ENCODE measurements around the gene INSIG1. TPM values are rescaled to one million over a fixed set of nuclear protein-coding genes. Genes with fewer than 3 reads are reported as not detected.
A peak's percentile ranks its signal among the peaks of the same experiment; 100 is the strongest.

INSIG1 gene
- total RNA-seq, 1 experiment from 2014 or later, result 53.4 TPM

DNA sequence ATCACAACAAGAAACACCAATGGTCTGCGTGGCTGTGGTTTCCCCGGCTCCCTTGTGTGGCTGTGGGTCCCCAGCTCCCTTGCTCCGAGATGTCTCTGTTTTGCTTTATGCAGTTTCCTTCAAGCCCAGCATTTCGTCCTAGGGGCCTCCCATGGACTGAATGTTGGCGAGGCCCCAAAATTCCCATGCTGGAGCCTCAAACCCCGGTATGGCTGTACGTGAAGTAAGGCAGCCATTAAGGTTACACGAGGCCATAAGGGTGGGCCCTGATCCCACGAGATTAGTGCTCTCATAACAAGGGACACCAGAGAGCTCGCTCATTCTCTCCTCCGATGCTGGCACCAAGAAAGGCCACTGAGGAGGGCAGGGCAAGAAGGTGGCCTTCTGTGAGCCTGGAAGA, 44.6 kb downstream of the INSIG1 start:
- no peak overlapping the region for H3K4me3 ChIP-seq (ENCODE audit: low read depth, low read length, poor library complexity, severe bottlenecking)
- POLR2A ChIA-PET (ENCODE audit: low non-redundant PET), result no interaction called here
- H3K27ac ChIP-seq (ENCODE audit: low read depth, low read length, poor library complexity, severe bottlenecking), result no peak overlapping the region
- H3K36me3 ChIP-seq (ENCODE audit: insufficient read depth, low read length, poor library complexity, severe bottlenecking), result no peaks in the 10 kb centered on the region
- peaks cover 5% of the 10 kb centered on the region for H3K27me3 ChIP-seq (replicated peaks; ENCODE audit: insufficient read depth, low read depth, low read length, poor library complexity)
- peaks cover 5% of the 10 kb centered on the region for H3K4me1 ChIP-seq (ENCODE audit: insufficient read depth, low read length, poor library complexity, severe bottlenecking)
- BruUV-seq (replicated peaks), result no TSS peak
- intact Hi-C loops (cut with micrococcal nuclease; ENCODE audit: unreplicated experiment), result loop anchor here (10.0 kb wide), 1 partner anchor 338 kb away; the partner anchor contains the start of gene PAXIP1
- no peak for TF ChIP-seq EZH2 (IDR thresholded peaks at IDR 0.05; ENCODE audit: borderline replicate concordance, low read depth, low read length, poor library complexity, severe bottlenecking)
- TF ChIP-seq, protein P1, sequence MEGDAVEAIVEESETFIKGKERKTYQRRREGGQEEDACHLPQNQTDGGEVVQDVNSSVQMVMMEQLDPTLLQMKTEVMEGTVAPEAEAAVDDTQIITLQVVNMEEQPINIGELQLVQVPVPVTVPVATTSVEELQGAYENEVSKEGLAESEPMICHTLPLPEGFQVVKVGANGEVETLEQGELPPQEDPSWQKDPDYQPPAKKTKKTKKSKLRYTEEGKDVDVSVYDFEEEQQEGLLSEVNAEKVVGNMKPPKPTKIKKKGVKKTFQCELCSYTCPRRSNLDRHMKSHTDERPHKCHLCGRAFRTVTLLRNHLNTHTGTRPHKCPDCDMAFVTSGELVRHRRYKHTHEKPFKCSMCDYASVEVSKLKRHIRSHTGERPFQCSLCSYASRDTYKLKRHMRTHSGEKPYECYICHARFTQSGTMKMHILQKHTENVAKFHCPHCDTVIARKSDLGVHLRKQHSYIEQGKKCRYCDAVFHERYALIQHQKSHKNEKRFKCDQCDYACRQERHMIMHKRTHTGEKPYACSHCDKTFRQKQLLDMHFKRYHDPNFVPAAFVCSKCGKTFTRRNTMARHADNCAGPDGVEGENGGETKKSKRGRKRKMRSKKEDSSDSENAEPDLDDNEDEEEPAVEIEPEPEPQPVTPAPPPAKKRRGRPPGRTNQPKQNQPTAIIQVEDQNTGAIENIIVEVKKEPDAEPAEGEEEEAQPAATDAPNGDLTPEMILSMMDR (conservative IDR thresholded peaks at IDR 0.05; ENCODE audit: low read depth, low read length), result no peak
- CTCF ChIA-PET, result no interaction called here
- no peaks in the 10 kb centered on the region for H3K9me3 ChIP-seq (ENCODE audit: low read depth, low read length, poor library complexity, severe bottlenecking)
- no peak for DNase-seq (ENCODE audit: low spot score)

DNA sequence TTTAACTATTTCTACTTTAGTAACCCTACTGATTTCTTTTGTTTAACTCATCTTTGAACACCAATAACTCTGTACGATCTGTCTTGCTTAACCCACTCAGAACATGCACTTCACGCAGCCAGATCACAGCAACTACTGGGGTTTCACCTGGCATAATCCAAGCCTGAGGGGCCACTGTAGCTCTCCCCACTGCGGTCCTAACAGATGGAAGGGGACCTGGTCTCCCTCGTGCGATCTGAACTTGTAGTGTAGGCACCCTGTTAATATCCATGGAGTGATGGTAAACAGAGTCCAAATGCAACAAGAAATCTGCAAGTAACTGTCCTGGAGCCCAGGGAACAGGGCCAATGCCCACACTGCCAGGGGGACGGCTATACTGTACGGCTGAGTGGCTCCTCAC, 45.5 kb downstream of the INSIG1 start:
- intact Hi-C loops (cut with micrococcal nuclease; ENCODE audit: unreplicated experiment), result loop anchor here (10.0 kb wide), 1 partner anchor 338 kb away; the partner anchor contains the start of gene PAXIP1

DNA sequence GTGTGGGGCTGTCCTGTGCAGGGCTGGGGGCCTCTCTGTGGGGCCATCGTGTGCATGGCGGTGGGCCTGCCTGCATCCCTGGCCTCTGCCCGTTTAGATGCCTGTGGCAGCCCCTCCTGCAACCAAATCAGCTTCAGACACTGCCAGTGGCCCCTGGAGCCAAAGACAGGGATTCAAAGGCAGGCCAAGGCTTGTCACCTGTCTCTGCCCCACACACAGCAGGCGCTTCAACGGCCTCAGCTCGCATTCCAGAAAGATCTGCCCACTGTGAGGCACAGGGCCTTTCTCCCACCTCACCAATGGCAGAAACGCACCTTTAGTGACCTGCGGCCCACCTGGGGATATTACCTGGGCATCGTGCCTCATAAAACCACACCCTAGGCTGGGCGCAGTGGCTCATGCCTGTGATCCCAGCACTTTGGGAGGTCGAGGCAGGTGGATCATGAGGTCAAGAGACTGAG, 46.0 kb downstream of the INSIG1 start:
- no peaks in the 10 kb centered on the region for H3K27me3 ChIP-seq (replicated peaks; ENCODE audit: insufficient read depth, low read depth, low read length, poor library complexity)
- no peaks in the 10 kb centered on the region for H3K36me3 ChIP-seq (ENCODE audit: insufficient read depth, low read length, poor library complexity, severe bottlenecking)
- TF ChIP-seq, protein P1 (conservative IDR thresholded peaks at IDR 0.05; ENCODE audit: low read depth, low read length), result no peak
- no peak for TF ChIP-seq EZH2 (IDR thresholded peaks at IDR 0.05; ENCODE audit: borderline replicate concordance, low read depth, low read length, poor library complexity, severe bottlenecking)
- no peak overlapping the region for H3K27ac ChIP-seq (ENCODE audit: low read depth, low read length, poor library complexity, severe bottlenecking)
- BruUV-seq (replicated peaks), result no TSS peak
- CTCF ChIA-PET, result no interaction called here
- intact Hi-C loops (cut with micrococcal nuclease; ENCODE audit: unreplicated experiment), result loop anchor here (10.0 kb wide), 1 partner anchor 339 kb away; the partner anchor contains the start of gene PAXIP1
- H3K4me3 ChIP-seq (ENCODE audit: low read depth, low read length, poor library complexity, severe bottlenecking), result no peak overlapping the region
- no peak for DNase-seq (ENCODE audit: low spot score)
- peaks cover 5% of the 10 kb centered on the region for H3K4me1 ChIP-seq (ENCODE audit: insufficient read depth, low read length, poor library complexity, severe bottlenecking)
- POLR2A ChIA-PET (ENCODE audit: low non-redundant PET), result no interaction called here
- H3K9me3 ChIP-seq (ENCODE audit: low read depth, low read length, poor library complexity, severe bottlenecking), result no peaks in the 10 kb centered on the region

More for the DNA sequence above, 45.5 kb downstream of the INSIG1 start:
- peaks cover 5% of the 10 kb centered on the region for H3K4me1 ChIP-seq (ENCODE audit: insufficient read depth, low read length, poor library complexity, severe bottlenecking)
- TF ChIP-seq EZH2 (IDR thresholded peaks at IDR 0.05; ENCODE audit: borderline replicate concordance, low read depth, low read length, poor library complexity, severe bottlenecking), result no peak
- no peaks in the 10 kb centered on the region for H3K9me3 ChIP-seq (ENCODE audit: low read depth, low read length, poor library complexity, severe bottlenecking)
- no TSS peak for BruUV-seq (replicated peaks)
- H3K36me3 ChIP-seq (ENCODE audit: insufficient read depth, low read length, poor library complexity, severe bottlenecking), result no peaks in the 10 kb centered on the region
- no peaks in the 10 kb centered on the region for H3K27me3 ChIP-seq (replicated peaks; ENCODE audit: insufficient read depth, low read depth, low read length, poor library complexity)
- no peak overlapping the region for H3K27ac ChIP-seq (ENCODE audit: low read depth, low read length, poor library complexity, severe bottlenecking)
- ChIA-PET CTCF (no interaction called here), POLR2A (ENCODE audit: low non-redundant PET) (no interaction called here)
- DNase-seq (ENCODE audit: low spot score), result no peak
- H3K4me3 ChIP-seq (ENCODE audit: low read depth, low read length, poor library complexity, severe bottlenecking), result no peak overlapping the region

DNA sequence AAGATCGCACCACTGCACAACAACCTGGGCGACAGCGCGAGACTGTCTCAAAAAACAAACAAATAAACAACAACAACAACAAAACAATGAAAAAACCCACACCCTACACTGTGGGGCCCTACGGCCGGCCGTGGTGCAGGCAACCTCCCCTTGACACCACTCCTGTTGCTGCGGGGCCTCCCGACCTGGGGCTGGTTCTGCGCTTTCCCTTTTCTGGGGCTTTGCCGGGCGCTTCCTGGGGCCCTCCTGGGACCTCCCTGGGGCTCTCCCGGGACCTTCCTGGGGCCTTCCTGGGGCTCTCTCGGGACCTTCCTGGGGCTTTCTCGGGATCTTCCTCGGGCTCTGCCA, 46.6 kb downstream of the INSIG1 start:
- Histone ChIP-seq H3K4me1 (ENCODE audit: insufficient read depth, low read length, poor library complexity, severe bottlenecking) (peaks cover 5% of the 10 kb centered on the region), H3K27me3 (replicated peaks; ENCODE audit: insufficient read depth, low read depth, low read length, poor library complexity) (no peaks in the 10 kb centered on the region), H3K9me3 (ENCODE audit: low read depth, low read length, poor library complexity, severe bottlenecking) (no peaks in the 10 kb centered on the region), H3K27ac (ENCODE audit: low read depth, low read length, poor library complexity, severe bottlenecking) (no peak overlapping the region), H3K36me3 (ENCODE audit: insufficient read depth, low read length, poor library complexity, severe bottlenecking) (no peaks in the 10 kb centered on the region), H3K4me3 (ENCODE audit: low read depth, low read length, poor library complexity, severe bottlenecking) (peak overlapping the region; percentile 45)
- ChIA-PET CTCF (interaction anchor here (1.2 kb wide), 2 partner anchors 152 to 416 kb away, joined by 3 to 9 read pairs; no protein-coding TSS in a partner anchor), POLR2A (ENCODE audit: low non-redundant PET) (no interaction called here)
- intact Hi-C loops (cut with micrococcal nuclease; ENCODE audit: unreplicated experiment), result loop anchor here (10.0 kb wide), 1 partner anchor 339 kb away; the partner anchor contains the start of gene PAXIP1
- no peak for DNase-seq (ENCODE audit: low spot score)
- no TSS peak for BruUV-seq (replicated peaks)
- TF ChIP-seq, protein P1 (conservative IDR thresholded peaks at IDR 0.05; ENCODE audit: low read depth, low read length), result no peak
- TF ChIP-seq EZH2 (IDR thresholded peaks at IDR 0.05; ENCODE audit: borderline replicate concordance, low read depth, low read length, poor library complexity, severe bottlenecking), result no peak
